IMR-90 (cell line): Measurements from ENCODE around the gene OSBPL8. TPM values are rescaled to one million over a fixed set of nuclear protein-coding genes. Genes with fewer than 3 reads are reported as not detected.

ENCODE experiments used
- ATAC-seq: fragments of 200-7000 bp; cut with Tn5 transposase; 2 replicates; pipeline ENCODE4 v1.9.1; 2020; ENCODE audit warnings: low read depth, mild to moderate bottlenecking, moderate library complexity
- BruUV-seq: library from RNA; stranded (reverse); fragments of 400-500 nt; replicated peaks from 2 replicates; lab custom pipeline; 2021; lab: Mats Ljungman, UMichigan
- CTCF ChIA-PET: fragments of 300-600 bp; formaldehyde crosslinking; extraction: SDS; loops from one replicate; lab custom pipeline; 2021; ENCODE audit warnings: antibody characterized with exemption; lab: Yijun Ruan, JAX
- POLR2A ChIA-PET: fragments of 300-600 bp; sonication (Branson Sonifier 250); formaldehyde crosslinking; loops from one replicate; lab custom pipeline; 2022; ENCODE audit warnings: antibody characterized with exemption; ENCODE audit not compliant: unreplicated experiment; lab: Charles Lee
- DNase-seq: peaks from one replicate; pipeline ENCODE4 v3.0.0; 2013
- H2AFZ ChIP-seq: replicated peaks from 2 replicates; pipeline ENCODE3; 2013; ENCODE audit warnings: low read length, mild to moderate bottlenecking; ENCODE audit not compliant: poor library complexity
- H2AK5ac ChIP-seq: 2 replicates; pipeline ENCODE4 v1.6.1; 2013; ENCODE audit warnings: low read depth, low read length, inconsistent platforms
- H2AK9ac ChIP-seq: replicated peaks from 2 replicates; pipeline ENCODE3; 2013; ENCODE audit warnings: mild to moderate bottlenecking, low read depth, low read length, moderate library complexity; ENCODE audit not compliant: poor library complexity
- H2BK120ac ChIP-seq: 2 replicates; pipeline ENCODE4 v1.6.1; 2013; ENCODE audit warnings: low read depth, low read length, inconsistent platforms
- H2BK15ac ChIP-seq: 3 replicates; pipeline ENCODE4 v1.6.1; 2013; ENCODE audit warnings: low read depth, low read length, inconsistent platforms
- H2BK20ac ChIP-seq: 2 replicates; pipeline ENCODE4 v1.6.1; 2013; ENCODE audit warnings: low read depth, mild to moderate bottlenecking, inconsistent platforms, low read length, moderate library complexity
- H2BK5ac ChIP-seq: 2 replicates; pipeline ENCODE4 v1.6.1; 2013; ENCODE audit warnings: mild to moderate bottlenecking, low read depth, low read length, inconsistent platforms; ENCODE audit not compliant: poor library complexity, severe bottlenecking
- H3K14ac ChIP-seq: replicated peaks from 2 replicates; pipeline ENCODE4 v1.6.1; 2013; ENCODE audit warnings: low read depth, low read length, inconsistent platforms
- H3K18ac ChIP-seq: 2 replicates; pipeline ENCODE4 v1.6.1; 2013; ENCODE audit warnings: low read depth, low read length, control low read depth
- H3K23ac ChIP-seq: 2 replicates; pipeline ENCODE4 v1.6.1; 2013; ENCODE audit warnings: low read depth, low read length, inconsistent platforms
- H3K27ac ChIP-seq: 2 replicates; pipeline ENCODE4 v1.5.1; 2013; ENCODE audit warnings: mild to moderate bottlenecking, control low read depth, low read length; ENCODE audit not compliant: insufficient read depth
- H3K27me3 ChIP-seq: 2 replicates; pipeline ENCODE4 v1.6.1; 2013; ENCODE audit warnings: low read length; ENCODE audit not compliant: control insufficient read depth, insufficient read depth
- H3K36me3 ChIP-seq: 2 replicates; pipeline ENCODE4 v1.6.1; 2013; ENCODE audit warnings: low read length, mixed read lengths; ENCODE audit not compliant: control insufficient read depth, insufficient read depth
- H3K4ac ChIP-seq: 2 replicates; pipeline ENCODE4 v1.6.1; 2013; ENCODE audit warnings: low read depth, low read length, inconsistent platforms
- H3K4me1 ChIP-seq: 2 replicates; pipeline ENCODE4 v1.6.1; 2013; ENCODE audit warnings: low read length, mixed read lengths; ENCODE audit not compliant: control insufficient read depth, insufficient read depth
- H3K4me2 ChIP-seq: 2 replicates; pipeline ENCODE4 v1.6.1; 2013; ENCODE audit warnings: low read depth, mild to moderate bottlenecking, control low read depth, low read length, moderate library complexity
- H3K4me3 ChIP-seq: 2 replicates; pipeline ENCODE4 v1.5.1; 2013; ENCODE audit warnings: low read depth, mild to moderate bottlenecking, control low read depth, low read length, moderate library complexity; ENCODE audit not compliant: insufficient read depth
- H3K56ac ChIP-seq: 2 replicates; pipeline ENCODE4 v1.6.1; 2013; ENCODE audit warnings: low read length, inconsistent platforms; ENCODE audit not compliant: insufficient read depth; ENCODE audit errors: extremely low read depth
- H3K79me1 ChIP-seq, 2 experiments: 2 replicates each; pipeline ENCODE4 v1.6.1; 2013; ENCODE audit warnings: low read length in 2 of 2, inconsistent platforms in 1 of 2, low read depth in 1 of 2
- H3K9ac ChIP-seq: 2 replicates; pipeline ENCODE4 v1.6.1; 2013; ENCODE audit warnings: low read depth, low read length, control low read depth
- H3K9me1 ChIP-seq: 2 replicates; pipeline ENCODE4 v1.6.1; 2013; ENCODE audit warnings: low read length, inconsistent platforms; ENCODE audit not compliant: insufficient read depth
- H3K9me3 ChIP-seq: 2 replicates; pipeline ENCODE4 v1.6.1; 2013; ENCODE audit warnings: low read length; ENCODE audit not compliant: control insufficient read depth, insufficient read depth
- H4K20me1 ChIP-seq: 2 replicates; pipeline ENCODE4 v1.6.1; 2013; ENCODE audit warnings: low read length, inconsistent platforms; ENCODE audit not compliant: insufficient read depth
- H4K5ac ChIP-seq: 2 replicates; pipeline ENCODE4 v1.6.1; 2013; ENCODE audit warnings: mild to moderate bottlenecking, low read depth, low read length, control low read depth
- H4K8ac ChIP-seq, 2 experiments: 2 replicates each; pipeline ENCODE4 v1.6.1; 2013; ENCODE audit warnings: low read depth in 2 of 2, low read length in 2 of 2, control low read depth in 1 of 2, inconsistent platforms in 1 of 2
- H4K91ac ChIP-seq: 2 replicates; pipeline ENCODE4 v1.6.1; 2013; ENCODE audit warnings: low read depth, low read length, inconsistent platforms; ENCODE audit not compliant: insufficient read depth
- BHLHE40 ChIP-seq: fragments of 150-350 bp; IDR thresholded peaks from 2 replicates; pipeline ENCODE4 v1.6.1; 2016; ENCODE audit warnings: mild to moderate bottlenecking, low read depth, low read length
- CEBPB ChIP-seq: IDR thresholded peaks from 2 replicates; pipeline ENCODE4 v1.6.1; 2012; ENCODE audit warnings: low read depth, low read length, improper control_type of control experiment
- CHD1 ChIP-seq: IDR thresholded peaks from 2 replicates; pipeline ENCODE4 v1.6.1; 2012; ENCODE audit warnings: low read depth, low read length, improper control_type of control experiment
- CTCF ChIP-seq: conservative IDR thresholded peaks from 2 replicates; pipeline ENCODE4 v1.5.1; 2012; ENCODE audit warnings: mild to moderate bottlenecking, low read depth, low read length, improper control_type of control experiment
- ELK1 ChIP-seq: fragments of 150-350 bp; IDR thresholded peaks from 2 replicates; pipeline ENCODE4 v1.6.1; 2016; ENCODE audit warnings: low read depth, mild to moderate bottlenecking, low read length, moderate library complexity, borderline replicate concordance
- FOS ChIP-seq: fragments of 150-350 bp; IDR thresholded peaks from 2 replicates; pipeline ENCODE4 v1.6.1; 2016; ENCODE audit warnings: low read depth, low read length
- MAFK ChIP-seq: IDR thresholded peaks from 2 replicates; pipeline ENCODE4 v1.6.1; 2012; ENCODE audit warnings: low read depth, low read length, improper control_type of control experiment
- MAZ ChIP-seq: IDR thresholded peaks from 2 replicates; pipeline ENCODE4 v1.6.1; 2012; ENCODE audit warnings: low read depth, mild to moderate bottlenecking, low read length, improper control_type of control experiment, moderate library complexity, borderline replicate concordance
- MXI1 ChIP-seq: IDR thresholded peaks from 2 replicates; pipeline ENCODE4 v1.6.1; 2012; ENCODE audit warnings: low read depth, mild to moderate bottlenecking, low read length, moderate library complexity, borderline replicate concordance
- NFE2L2 ChIP-seq: fragments of 150-350 bp; IDR thresholded peaks from 2 replicates; pipeline ENCODE4 v1.6.1; 2016; ENCODE audit warnings: low read depth, mild to moderate bottlenecking, low read length
- RAD21 ChIP-seq: IDR thresholded peaks from 2 replicates; pipeline ENCODE4 v1.6.1; 2012; ENCODE audit warnings: low read length, improper control_type of control experiment
- RCOR1 ChIP-seq: IDR thresholded peaks from 2 replicates; pipeline ENCODE4 v1.6.1; 2012; ENCODE audit warnings: mild to moderate bottlenecking, low read length, improper control_type of control experiment; ENCODE audit not compliant: insufficient replicate concordance
- RFX5 ChIP-seq: IDR thresholded peaks from 2 replicates; pipeline ENCODE4 v1.8.0; 2012; ENCODE audit warnings: low read depth, mild to moderate bottlenecking, low read length, moderate library complexity
- SMC3 ChIP-seq: fragments of 150-350 bp; IDR thresholded peaks from 2 replicates; pipeline ENCODE4 v1.6.1; 2016; ENCODE audit warnings: low read depth, mild to moderate bottlenecking, antibody characterized with exemption, low read length, moderate library complexity
- WGBS, 2 experiments: methylation state at CpG; one replicate each; pipeline versions ENCODE4 v1.1.5 to v1.1.7; 2013; ENCODE audit warnings: missing lambda C conversion rate in 2 of 2; ENCODE audit not compliant: insufficient read length in 1 of 2; ENCODE audit errors: extremely low coverage in 2 of 2; 5-methylcytosine and 5-hydroxymethylcytosine counted together
- dilution Hi-C: fragments of 300-500 bp; cut with HindIII; formaldehyde crosslinking; loops from one replicate; pipeline ENCODE4 v1.14.3; 2018; ENCODE audit warnings: low sequenced_read_pairs; ENCODE audit not compliant: unreplicated experiment
- in situ Hi-C: fragments of 300-500 bp; cut with MboI; formaldehyde crosslinking; loops from 3 replicates; pipeline ENCODE4 v1.14.3; 2019; ENCODE audit warnings: low sequenced_read_pairs, inconsistent platforms, mixed read lengths
- intact Hi-C: fragments of 100-400 bp; cut with micrococcal nuclease; formaldehyde crosslinking; loops from 2 replicates; pipeline ENCODE4 v1.10.0; 2022
- polyA plus RNA-seq, 3 experiments: library from polyadenylated mRNA; depleted of rRNA; stranded (reverse); fragments of >200 nt; gene quantifications; 2 replicates each; pipeline ENCODE4 v1.2.3, GENCODE V29; 2012; ENCODE audit warnings: low replicate concordance in 1 of 3
- total RNA-seq: library from RNA; depleted of rRNA; stranded (reverse); fragments of >200 nt; gene quantifications from 2 replicates; pipeline ENCODE4 v1.2.3, GENCODE V29; 2012

OSBPL8 gene
- total and polyA plus RNA-seq, 2 of the 4 experiments (the other 2 are of a cell fraction), result 17.8 to 24.2 TPM

- H2AK5ac ChIP-seq, result no peak overlapping the region
- peaks cover 15 to 27% of the 10 kb centered on the region in 2 experiments for H3K79me1 ChIP-seq
- H3K27ac ChIP-seq, result no peak overlapping the region
- H3K9me3 ChIP-seq, result peaks cover 5% of the 10 kb centered on the region; the same call in 1 of the 2 replicates
- WGBS, 2 experiments, result no CpG with 5 or more reads among the region's 2 CpGs
- in situ Hi-C loops (no loop called here), dilution Hi-C loops (no loop called here), intact Hi-C loops (no loop called here)
- no peak overlapping the region for H2BK15ac ChIP-seq
- H2BK20ac ChIP-seq, result no peak overlapping the region
- ChIA-PET POLR2A (no interaction called here), CTCF (no interaction called here)
- H3K18ac ChIP-seq, result no peak overlapping the region
- no TSS peak for BruUV-seq
- H2BK5ac ChIP-seq, result no peak overlapping the region
- H3K56ac ChIP-seq, result no peak overlapping the region
- no peak for DNase-seq
- 0 out of 2 replicates have a peak, but pooled peaks cover 2% of the 10 kb centered on the region for H3K9me1 ChIP-seq
- no peak overlapping the region for H2BK120ac ChIP-seq
- H4K5ac ChIP-seq, result no peak overlapping the region
- TF ChIP-seq MAZ (no peak), ELK1 (no peak), BHLHE40 (no peak), NFE2L2 (no peak), CEBPB (no peak), RFX5 (no peak), CTCF (no peak), RAD21 (no peak), MAFK (no peak), MXI1 (no peak), SMC3 (no peak), RCOR1 (no peak), FOS (no peak), CHD1 (no peak)
- H3K23ac ChIP-seq, result no peak overlapping the region
- H4K20me1 ChIP-seq, result no peaks in the 10 kb centered on the region
- no peak overlapping the region for H2AFZ ChIP-seq
- H3K4me2 ChIP-seq, result no peak overlapping the region
- H3K9ac ChIP-seq, result no peak overlapping the region
- no peak overlapping the region for H3K4me3 ChIP-seq
- H3K36me3 ChIP-seq, result no peaks in the 10 kb centered on the region
- no peak overlapping the region for H3K14ac ChIP-seq
- no peak overlapping the region for H4K91ac ChIP-seq
- H4K8ac ChIP-seq, result no peak overlapping the region
- H2AK9ac ChIP-seq, result no peak overlapping the region
- H3K27me3 ChIP-seq, result no peaks in the 10 kb centered on the region
- ATAC-seq, result no peak
- H3K4ac ChIP-seq, result no peak overlapping the region
- H3K4me1 ChIP-seq, result no peaks in the 10 kb centered on the region; the same call in 1 of the 2 replicates
Measured at GRCh38 chr12:76426160-76426559, 133.4 kb downstream of the OSBPL8 start.
